Measurements from ENCODE around the gene EPS8L3. TPM values are rescaled to one million over a fixed set of nuclear protein-coding genes. Genes with fewer than 3 reads are reported as not detected.

The EPS8L3 gene
- total and polyA plus RNA-seq, 2 of the 8 experiments (the other 6 are each of a cell fraction or from before 2014, with no cell fraction given), result not detected

- Histone ChIP-seq H3K18ac (ENCODE audit: extremely low read depth, low read length) (no peak overlapping the region), H3K79me2 (ENCODE audit: control insufficient read depth in 1 of 2, insufficient read depth in 2 of 2, low read length in 2 of 2) (no peaks in the 10 kb centered on the region), H3K4me3 (ENCODE audit: extremely low read depth in 1 of 4, insufficient read depth in 2 of 4, low read depth in 3 of 4, low read length in 4 of 4) (no peak overlapping the region), H3K56ac (replicated peaks; ENCODE audit: insufficient read length, low read depth, low read length) (no peak overlapping the region), H3K27me3 (replicated peaks in 1 of 4; ENCODE audit: control insufficient read depth in 3 of 4, extremely low read depth in 1 of 4, insufficient read depth in 3 of 4, low read length in 3 of 4) (no peaks in the 10 kb centered on the region; a peak in 2 of 7 replicates), H3K14ac (ENCODE audit: insufficient read length) (no peak overlapping the region), H3K4me2 (ENCODE audit: insufficient read depth in 1 of 2, low read depth in 2 of 2, low read length in 2 of 2) (no peak overlapping the region), H2BK5ac (ENCODE audit: low read depth, low read length) (no peak overlapping the region), H2AK5ac (ENCODE audit: low read depth, low read length) (no peak overlapping the region), H3K23me2 (ENCODE audit: low read depth, low read length) (no peaks in the 10 kb centered on the region), H3K4ac (replicated peaks; ENCODE audit: insufficient read length, low read depth, low read length) (no peak overlapping the region), H3K36me3 (ENCODE audit: control insufficient read depth in 2 of 4, insufficient read depth in 4 of 4, low read length in 3 of 4) (no peaks in the 10 kb centered on the region), H3K9me3 (ENCODE audit: insufficient read depth in 2 of 2, low read depth in 1 of 2, low read length in 1 of 2) (peaks cover 7 to 8% of the 10 kb centered on the region in 2 experiments; a peak in 3 of 4 replicates), H2BK12ac (ENCODE audit: low read depth, low read length) (no peak overlapping the region), H2BK120ac (replicated peaks; ENCODE audit: low read depth, low read length) (no peak overlapping the region), H3K9ac (replicated peaks in 1 of 4; ENCODE audit: extremely low read depth in 1 of 4, low read depth in 3 of 4, low read length in 3 of 4) (no peak overlapping the region), H3K27ac (ENCODE audit: low read depth, low read length) (no peak overlapping the region), H4K8ac (ENCODE audit: extremely low read depth, insufficient read depth, low read length) (no peak overlapping the region), H2BK20ac (ENCODE audit: low read length) (peak overlapping the region; percentile 18; the same call in 1 of the 2 replicates), H4K5ac (ENCODE audit: insufficient read length, low read depth, low read length) (no peak overlapping the region), H4K20me1 (replicated peaks in 1 of 2; ENCODE audit: control insufficient read depth in 1 of 2, insufficient read depth in 2 of 2, low read length in 2 of 2) (no peaks in the 10 kb centered on the region), H3K4me1 (replicated peaks in 1 of 4; ENCODE audit: control insufficient read depth in 3 of 4, insufficient read depth in 4 of 4, low read length in 3 of 4) (peaks cover 0 to 6% (median under 1%) of the 10 kb centered on the region in 4 experiments; a peak in 4 of 7 replicates), H2BK15ac (ENCODE audit: low read length) (no peak overlapping the region), H4K91ac (replicated peaks; ENCODE audit: insufficient read length, low read length) (no peak overlapping the region), H3K23ac (ENCODE audit: insufficient read length) (no peak overlapping the region), H3K79me1 (ENCODE audit: low read depth, low read length) (no peaks in the 10 kb centered on the region), H2AFZ (ENCODE audit: low read length) (no peak overlapping the region)
- FAIRE-seq (no peak), DNase-seq (ENCODE audit: low read depth in 1 of 2, low spot score in 2 of 2) (no peak)
- ChIA-PET POLR2A (ENCODE audit: partially characterized antibody) (interaction anchor here (2.3 kb wide), 1 partner anchor 206 kb away, joined by 10 read pairs; the partner anchor contains the start of gene AHCYL1), CTCF (ENCODE audit: partially characterized antibody) (interaction anchor here (0.6 to 27.2 kb wide), 29 partner anchors 11 to 275 kb away, joined by 3 to 700 read pairs (median 6); partner anchors contain the start of genes AHCYL1 and EPS8L3)
- TF ChIP-seq MAFK (IDR thresholded peaks at IDR 0.05; ENCODE audit: low read depth, low read length) (no peak), CEBPB (IDR thresholded peaks at IDR 0.05; ENCODE audit: low read depth, low read length) (no peak), CHD2 (IDR thresholded peaks at IDR 0.05; ENCODE audit: low read length) (no peak), SUZ12 (IDR thresholded peaks at IDR 0.05; ENCODE audit: low read length) (no peak), CBX5 (IDR thresholded peaks at IDR 0.05; ENCODE audit: low read depth, low read length) (no peak), KDM1A (IDR thresholded peaks at IDR 0.05; ENCODE audit: borderline replicate concordance, low read length) (no peak), RXRA (IDR thresholded peaks at IDR 0.05; ENCODE audit: insufficient read depth, low read depth, low read length) (no peak), SIRT6 (IDR thresholded peaks at IDR 0.05; ENCODE audit: low read length) (no peak)
- 84% methylated on average over 9 of the region's 9 CpGs; no CpG with 5 or more reads in 1 of the 2 experiments for WGBS, 2 experiments (ENCODE audit: extremely low coverage in 1 of 2, insufficient coverage in 1 of 2, insufficient read length in 1 of 2, insufficient replicate concordance in 2 of 2, low coverage in 1 of 2, low lambda C conversion rate in 2 of 2, missing lambda C conversion rate in 1 of 2)
These were observed 14.4 kb upstream of the EPS8L3 start for GRCh38 chr1:109777980-109778625.

All from H1 (cell line).